Femur (tissue), 1 donor: ENCODE data around the gene UST.
"Not testable (repeated sequence)": the region's sequence is repeated elsewhere in the genome, so short reads cannot be mapped to it uniquely, and the experiment has no call there.

Experiments
- DNase-seq: peaks from one replicate; pipeline ENCODE4 v3.0.0-alpha.2; 2017

The UST gene

GRCh38 chr6:148846778-148847761, 100.2 kb downstream of the UST start:
- no peak for DNase-seq

GRCh38 chr6:148848915-148849314, 102.1 kb downstream of the UST start:
- no peak for DNase-seq

DNA sequence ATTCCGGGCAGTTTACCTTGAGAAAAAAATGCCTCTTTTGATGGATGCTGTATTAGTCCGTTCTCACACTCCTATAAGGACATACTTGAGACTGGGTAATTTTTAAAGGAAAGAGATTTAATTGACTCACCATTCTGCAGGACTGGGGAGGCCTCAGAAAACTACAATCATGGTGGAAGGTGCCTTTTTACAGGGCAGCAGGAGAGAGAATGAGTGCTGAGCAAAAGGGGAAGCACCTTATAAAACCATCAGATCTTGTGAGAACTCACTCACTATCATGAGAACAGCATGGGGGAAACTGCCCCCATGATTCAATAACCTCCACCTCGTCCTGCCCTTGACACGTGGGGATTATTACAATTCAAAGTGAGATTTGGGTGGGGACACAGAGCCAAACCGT, 102.6 kb downstream of the UST start:
- not testable (repeated sequence) for DNase-seq

GRCh38 chr6:148850964-148851363, 104.1 kb downstream of the UST start:
- DNase-seq, result no peak

GRCh38 chr6:148851683-148852556, 105.1 kb downstream of the UST start:
- no peak for DNase-seq

GRCh38 chr6:148852688-148853087, 105.9 kb downstream of the UST start:
- no peak for DNase-seq

DNA sequence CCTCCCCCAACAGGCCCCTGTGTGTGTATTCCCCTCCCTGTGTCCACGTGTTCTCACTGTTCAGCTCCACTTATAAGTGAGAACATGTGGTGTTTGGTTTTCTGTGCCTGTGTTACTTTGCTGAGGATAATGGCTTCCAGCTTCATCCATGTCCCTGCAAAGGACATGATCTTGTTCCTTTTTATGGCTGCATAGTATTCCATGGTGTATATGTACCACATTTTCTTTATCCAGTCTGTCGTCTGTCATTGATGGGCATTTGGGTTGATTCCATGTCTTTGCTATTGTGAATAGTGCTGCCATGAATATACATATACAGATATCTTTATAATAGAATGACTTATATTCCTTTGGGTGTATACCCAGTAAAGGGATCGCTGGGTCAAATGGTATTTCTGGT, 106.3 kb downstream of the UST start:
- not testable (repeated sequence) for DNase-seq

- no peak for DNase-seq
Observed at GRCh38 chr6:148854096-148854495, 107.3 kb downstream of the UST start.

DNA sequence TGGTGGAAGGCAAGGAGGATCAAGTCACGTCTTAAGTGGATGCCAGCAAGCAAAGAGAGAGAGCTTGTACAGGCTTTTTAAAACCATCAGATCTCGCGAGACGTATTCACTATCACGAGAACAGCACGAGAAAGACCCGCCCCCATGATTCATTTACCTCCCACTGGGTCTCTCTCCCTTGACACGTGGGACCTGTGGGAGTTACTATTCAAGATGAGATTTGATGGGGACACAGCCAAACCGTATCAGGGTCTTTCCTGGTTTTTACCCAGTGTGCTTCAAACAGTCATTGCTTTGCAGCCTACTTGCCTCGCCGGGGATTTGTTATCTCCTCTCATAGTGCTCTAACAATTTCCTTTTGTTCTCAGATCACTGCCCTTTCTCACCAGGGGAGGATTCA, 108.2 kb downstream of the UST start:
- no peak for DNase-seq

DNA sequence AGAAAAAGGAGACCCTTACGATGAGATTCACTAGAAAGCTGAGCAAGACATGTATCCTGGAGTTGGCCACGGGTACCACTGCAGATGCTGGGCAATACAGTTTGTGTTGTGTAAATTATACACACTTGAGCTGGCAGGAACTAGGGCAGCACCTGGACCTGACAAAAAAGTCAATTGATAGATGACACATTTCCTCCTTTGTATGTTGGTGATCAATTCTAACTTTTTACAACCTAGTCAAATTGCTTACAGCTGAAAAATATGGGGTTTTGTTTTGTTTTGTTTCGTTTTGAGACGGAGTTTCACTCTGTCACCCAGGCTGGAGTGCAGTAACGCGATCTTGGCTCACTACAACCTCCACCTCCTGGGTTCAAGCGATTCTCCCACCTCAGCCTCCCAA, 108.9 kb downstream of the UST start:
- no peak for DNase-seq

GRCh38 chr6:148857798-148858390, 111.1 kb downstream of the UST start:
- no peak for DNase-seq

DNA sequence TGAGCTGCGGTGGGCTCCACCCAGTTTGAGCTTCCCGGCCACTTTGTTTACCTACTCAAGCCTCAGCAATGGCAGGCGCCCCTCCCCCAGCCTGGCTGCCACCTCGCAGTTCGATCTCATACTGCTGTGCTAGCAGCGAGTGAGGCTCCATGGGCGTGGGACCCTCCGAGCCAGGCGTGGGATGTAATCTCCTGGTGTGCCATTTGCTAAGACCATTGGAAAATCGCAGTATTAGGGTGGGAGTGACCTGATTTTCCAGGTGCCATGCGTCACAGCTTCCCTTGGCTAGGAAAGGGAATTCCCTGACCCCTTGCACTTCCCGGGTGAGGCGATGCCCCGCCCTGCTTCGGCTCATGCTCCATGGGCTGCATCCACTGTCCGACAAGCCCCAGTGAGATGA, 117.3 kb downstream of the UST start:
- not testable (repeated sequence) for DNase-seq

- DNase-seq, result no peak
Observed at GRCh38 chr6:148864941-148865340, 118.1 kb downstream of the UST start.

DNA sequence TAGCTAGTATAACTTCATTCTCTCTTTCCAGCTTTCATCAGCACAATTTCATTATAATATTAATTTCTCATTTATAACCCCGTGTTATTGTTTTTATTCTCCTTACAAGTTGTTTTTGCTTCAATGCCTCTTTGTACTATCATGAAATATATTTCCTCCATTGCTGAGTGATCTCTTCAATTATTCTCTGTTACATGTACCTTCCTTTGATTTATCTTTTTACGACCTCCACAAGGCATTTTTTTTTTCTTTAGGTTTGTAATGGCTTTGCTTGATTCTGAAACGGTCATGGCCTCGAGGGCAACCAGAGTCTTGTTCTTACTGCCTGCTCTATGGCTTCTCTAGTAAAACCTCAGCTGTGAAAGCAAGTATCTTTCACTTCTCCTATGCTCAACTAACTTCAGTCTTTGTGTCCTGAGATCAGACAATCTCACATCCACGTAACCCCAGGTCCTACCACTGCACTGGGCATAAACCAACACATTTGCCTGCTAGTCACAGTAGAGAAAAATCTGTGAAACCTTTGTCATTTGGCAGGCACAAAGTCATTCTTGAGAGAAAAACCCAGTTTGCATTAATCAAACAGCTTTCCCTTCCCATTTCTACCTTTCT, 119.9 kb downstream of the UST start:
- DNase-seq, result no peak

GRCh38 chr6:148867862-148868261, 121.0 kb downstream of the UST start:
- no peak for DNase-seq

- DNase-seq, result no peak
Observed at GRCh38 chr6:148868314-148868713, 121.5 kb downstream of the UST start.

DNA sequence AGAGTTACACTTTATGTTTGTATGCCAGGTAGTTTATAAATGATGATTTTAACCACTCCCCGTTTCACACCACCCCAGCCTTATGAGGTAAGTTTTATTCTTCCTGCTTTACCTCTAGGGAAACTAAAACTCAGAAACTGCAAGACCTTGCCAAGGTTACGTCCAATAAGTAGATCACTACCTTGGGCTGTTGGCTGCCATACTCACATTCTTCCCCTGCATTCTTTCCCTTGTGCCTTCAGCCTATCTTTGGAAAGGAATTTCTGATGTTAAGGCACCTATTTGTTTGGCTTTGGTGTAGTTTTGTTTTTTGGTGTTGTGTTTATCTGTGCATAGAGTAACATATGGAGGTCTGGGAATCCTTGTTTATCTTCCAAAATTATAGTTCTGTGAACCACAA, 122.1 kb downstream of the UST start:
- DNase-seq, result no peak

- no peak for DNase-seq
Observed at GRCh38 chr6:148869585-148869984, 122.8 kb downstream of the UST start.

DNA sequence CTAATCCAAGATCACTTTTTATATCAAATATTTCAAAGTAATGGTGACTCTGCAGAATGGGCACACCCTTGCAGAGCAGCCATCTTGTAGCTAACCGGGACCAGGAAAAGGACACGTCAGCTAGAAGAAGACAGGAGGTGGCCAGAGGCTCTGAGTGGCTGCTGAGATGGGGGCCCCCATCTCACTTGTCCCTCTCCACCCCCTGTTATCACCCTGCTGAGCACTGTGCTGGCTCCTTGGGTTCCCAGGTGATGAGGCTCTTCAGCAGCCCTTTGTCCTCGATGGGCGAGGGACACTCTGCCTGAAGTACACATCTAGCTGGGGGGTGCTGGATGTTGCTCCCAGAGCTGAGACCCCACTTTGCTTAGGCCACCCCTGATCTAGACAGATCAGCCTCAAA, 126.3 kb downstream of the UST start:
- no peak for DNase-seq

GRCh38 chr6:148873868-148874267, 127.0 kb downstream of the UST start:
- DNase-seq, result no peak

DNA sequence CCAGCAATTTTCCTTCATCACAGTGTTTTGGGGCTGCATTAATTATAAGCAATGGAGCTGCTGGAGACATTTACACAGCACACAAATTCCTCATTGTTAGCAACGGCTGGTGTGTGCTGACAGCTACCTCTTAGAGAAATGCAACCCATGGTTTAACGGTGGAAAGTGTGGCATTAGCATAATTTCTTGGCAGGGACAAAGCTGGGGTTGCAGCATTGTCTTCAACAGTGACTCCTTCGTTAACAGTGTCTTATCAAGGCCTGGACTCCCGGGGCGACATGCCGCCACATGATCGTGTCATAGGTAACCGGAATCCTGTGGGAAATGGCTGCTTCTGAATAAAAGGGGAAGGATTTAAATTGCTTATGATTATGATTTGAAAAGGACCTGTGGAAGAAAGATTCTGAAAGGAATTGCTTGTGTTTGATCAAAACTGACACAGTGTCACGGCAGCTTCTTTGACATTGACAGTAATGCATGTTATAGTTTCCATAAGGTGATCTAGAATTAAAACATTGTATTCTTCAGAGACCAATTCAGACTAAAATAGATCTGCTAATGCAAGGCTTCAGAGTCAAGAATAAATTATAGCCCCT, 128.0 kb downstream of the UST start:
- DNase-seq, result no peak

DNA sequence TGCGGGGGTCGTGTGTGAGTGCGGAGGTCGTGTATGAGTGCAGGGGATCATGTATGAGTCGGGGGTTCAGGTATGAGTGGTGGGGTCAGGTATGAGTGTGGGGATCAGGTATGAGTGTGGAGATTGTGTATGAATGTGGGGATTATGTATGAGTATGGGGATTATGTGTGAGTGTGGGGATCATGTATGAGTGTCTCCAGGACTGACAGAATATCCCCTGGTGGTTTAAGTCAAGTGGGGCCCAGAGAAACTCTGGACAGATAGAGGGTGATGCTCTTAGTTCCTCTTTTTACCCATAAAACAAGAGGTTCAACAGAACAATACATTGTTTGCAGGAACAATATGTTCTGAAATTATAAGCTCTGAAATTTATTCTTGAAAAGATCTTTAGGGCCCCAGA, 131.9 kb downstream of the UST start:
- no peak for DNase-seq
